Colonic mucosa (tissue), 4 donors: ENCODE results near the gene SIDT2. TPM values are rescaled to one million over a fixed set of nuclear protein-coding genes. Genes with fewer than 3 reads are reported as not detected.
A peak's percentile ranks its signal among the peaks of the same experiment; 100 is the strongest.

Experiments used
- DNase-seq: peaks from one replicate; pipeline ENCODE4 v3.0.0-alpha.2; 2020
- H3K27ac ChIP-seq: fragments of 200-600 bp; one replicate; pipeline ENCODE4 v1.8.0; 2021
- H3K27me3 ChIP-seq: fragments of 200-600 bp; one replicate; pipeline ENCODE4 v1.8.0; 2021
- H3K36me3 ChIP-seq: fragments of 200-600 bp; one replicate; pipeline ENCODE4 v1.8.0; 2021
- H3K4me1 ChIP-seq: fragments of 200-600 bp; one replicate; pipeline ENCODE4 v1.8.0; 2021; ENCODE audit warnings: mild to moderate bottlenecking
- H3K4me3 ChIP-seq: fragments of 200-600 bp; one replicate; pipeline ENCODE4 v1.8.0; 2021
- H3K9ac ChIP-seq, 2 donors: one replicate each; pipeline ENCODE4 v1.7.0; 2013; ENCODE audit warnings: control low read depth in 2 of 2, low read depth in 2 of 2, low read length in 2 of 2
- H3K9me3 ChIP-seq: fragments of 200-600 bp; one replicate; pipeline ENCODE4 v1.8.0; 2021
- CTCF ChIP-seq: fragments of 200-600 bp; IDR thresholded peaks from one replicate; pipeline ENCODE4 v1.8.0; 2022; ENCODE audit warnings: antibody characterized with exemption, mild to moderate bottlenecking
- intact Hi-C: fragments of 100-400 bp; cut with DNase I; formaldehyde crosslinking; loops from one replicate; pipeline ENCODE4 v1.14.1; 2022
- total RNA-seq, 2 donors: library from RNA; stranded (reverse); fragmentation: NEBNext Ultra II Directional in 1 of 2; extraction: Animal tissue kit (Norgen Biotek cat#: 25700) in 1 of 2; gene quantifications; one replicate each; pipeline ENCODE4 v1.2.1, GENCODE V29; 2021
- donor health status: healthy.
- donor health status: DM: no; HTN: no; CAD: no.
- donor health status: DM: no; HTN: no; CAD: no.

SIDT2 gene
- total RNA-seq, 2 donors from 2014 or later: 42.9 to 69.3 TPM

- Histone ChIP-seq H3K27me3 (no peaks in the 10 kb centered on the region), H3K4me1 (no peaks in the 10 kb centered on the region), H3K36me3 (no peaks in the 10 kb centered on the region), H3K4me3 (peak overlapping the region; percentile 86), H3K9me3 (no peaks in the 10 kb centered on the region), H3K27ac (peak overlapping the region; percentile 95), H3K9ac (peak overlapping the region; percentile 68 to 97)
- TF ChIP-seq CTCF: no peak
- intact Hi-C loops: no loop called here
- DNase-seq: peak; percentile 73
These were observed 35.2 kb upstream of the SIDT2 start for GRCh38 chr11:117143390-117143789.

GRCh38 chr11:117143871-117144476 is 34.6 kb upstream of the SIDT2 start, which contains the start of gene PAFAH1B2:
PAFAH1B2 (plus strand) TSS chr11:117144287; CDS start chr11:117152448, 8,161 bp downstream.
- Histone ChIP-seq H3K27ac (peak within 1 kb of the TSS; percentile 95), H3K9ac (peak within 1 kb of the TSS; percentile 74 to 97), H3K27me3 (no peaks in the 10 kb centered on the region), H3K4me3 (peak within 1 kb of the TSS; percentile 86), H3K36me3 (no peaks in the 10 kb centered on the region), H3K4me1 (no peaks in the 10 kb centered on the region), H3K9me3 (no peaks in the 10 kb centered on the region)
- peak; percentile 98 for DNase-seq
- no peak for TF ChIP-seq CTCF
- intact Hi-C loops: no loop called here

GRCh38 chr11:117144477-117145392 is 33.8 kb upstream of the SIDT2 start:
- no peaks in the 10 kb centered on the region for H3K4me1 ChIP-seq
- H3K9ac ChIP-seq: peak overlapping the region; percentile 74 to 97
- peak overlapping the region; percentile 86 for H3K4me3 ChIP-seq
- no peaks in the 10 kb centered on the region for H3K27me3 ChIP-seq
- H3K27ac ChIP-seq: peak overlapping the region; percentile 95
- intact Hi-C loops: no loop called here
- H3K9me3 ChIP-seq: no peaks in the 10 kb centered on the region
- peak; percentile 67 for DNase-seq
- no peaks in the 10 kb centered on the region for H3K36me3 ChIP-seq
- TF ChIP-seq CTCF: no peak

- no peaks in the 10 kb centered on the region for H3K9me3 ChIP-seq
- H3K4me3 ChIP-seq: peak overlapping the region; percentile 86
- peak overlapping the region; percentile 74 to 97 for H3K9ac ChIP-seq
- peak overlapping the region; percentile 95 for H3K27ac ChIP-seq
- intact Hi-C loops: no loop called here
- H3K27me3 ChIP-seq: no peaks in the 10 kb centered on the region
- DNase-seq: peak; percentile 30
- no peaks in the 10 kb centered on the region for H3K4me1 ChIP-seq
- H3K36me3 ChIP-seq: no peaks in the 10 kb centered on the region
- no peak for TF ChIP-seq CTCF
These were observed 33.2 kb upstream of the SIDT2 start for GRCh38 chr11:117145393-117145761.

- no peaks in the 10 kb centered on the region for H3K9me3 ChIP-seq
- H3K27me3 ChIP-seq: no peaks in the 10 kb centered on the region
- DNase-seq: no peak
- no peak overlapping the region for H3K9ac ChIP-seq
- intact Hi-C loops: no loop called here
- H3K27ac ChIP-seq: no peak overlapping the region
- no peaks in the 10 kb centered on the region for H3K4me1 ChIP-seq
- no peak overlapping the region for H3K4me3 ChIP-seq
- no peaks in the 10 kb centered on the region for H3K36me3 ChIP-seq
- TF ChIP-seq CTCF: no peak
These were observed 32.0 kb upstream of the SIDT2 start for GRCh38 chr11:117146521-117146920.
